NCI-H69 (cell line): Measurements from ENCODE around the gene EDC3.
"Not testable (repeated sequence)": the region's sequence is repeated elsewhere in the genome, so short reads cannot be mapped to it uniquely, and the experiment has no call there.

Source experiments
- DNase-seq: peaks from one replicate; lab custom pipeline; 2025; lab: John Stamatoyannopoulos, UW

EDC3 gene

GRCh38 chr15:74608786-74609185, 87.0 kb downstream of the EDC3 start:
- peak; percentile 85 for DNase-seq

GRCh38 chr15:74605795-74606150, 90.1 kb downstream of the EDC3 start:
- DNase-seq, result no peak

GRCh38 chr15:74604983-74605794, 90.6 kb downstream of the EDC3 start:
- DNase-seq, result peak; percentile 92

GRCh38 chr15:74603789-74604705, 91.8 kb downstream of the EDC3 start:
- DNase-seq, result no peak

GRCh38 chr15:74603026-74603788, 92.6 kb downstream of the EDC3 start:
- no peak for DNase-seq

GRCh38 chr15:74599156-74599555, 96.7 kb downstream of the EDC3 start:
- DNase-seq, result no peak

GRCh38 chr15:74598126-74598842, 97.5 kb downstream of the EDC3 start:
- peak; percentile 90 for DNase-seq

- not testable (repeated sequence) for DNase-seq
Observed at GRCh38 chr15:74597146-74597705, 98.6 kb downstream of the EDC3 start.

GRCh38 chr15:74596736-74597135, 99.1 kb downstream of the EDC3 start:
- not testable (repeated sequence) for DNase-seq

- no peak for DNase-seq
Observed at GRCh38 chr15:74595271-74595670, 100.6 kb downstream of the EDC3 start.

GRCh38 chr15:74594455-74594854, 101.4 kb downstream of the EDC3 start:
- no peak for DNase-seq

- DNase-seq, result no peak
Observed at GRCh38 chr15:74593122-74593521, 102.7 kb downstream of the EDC3 start.

- DNase-seq, result no peak
Observed at GRCh38 chr15:74592222-74592621, 103.6 kb downstream of the EDC3 start.

GRCh38 chr15:74589826-74590225, 106.0 kb downstream of the EDC3 start:
- no peak for DNase-seq

GRCh38 chr15:74585857-74586256, 110.0 kb downstream of the EDC3 start:
- no peak for DNase-seq

GRCh38 chr15:74585191-74585590, 110.6 kb downstream of the EDC3 start:
- no peak for DNase-seq

- peak; percentile 54 for DNase-seq
Observed at GRCh38 chr15:74584779-74585178, 111.0 kb downstream of the EDC3 start.

GRCh38 chr15:74584204-74584603, 111.6 kb downstream of the EDC3 start:
- no peak for DNase-seq
